Measurements from ENCODE around the gene LRP5. TPM values are rescaled to one million over a fixed set of nuclear protein-coding genes. Genes with fewer than 3 reads are reported as not detected.

Gene LRP5
- total RNA-seq, 2 donors from 2014 or later, result 34.6 to 60.9 TPM

DNA sequence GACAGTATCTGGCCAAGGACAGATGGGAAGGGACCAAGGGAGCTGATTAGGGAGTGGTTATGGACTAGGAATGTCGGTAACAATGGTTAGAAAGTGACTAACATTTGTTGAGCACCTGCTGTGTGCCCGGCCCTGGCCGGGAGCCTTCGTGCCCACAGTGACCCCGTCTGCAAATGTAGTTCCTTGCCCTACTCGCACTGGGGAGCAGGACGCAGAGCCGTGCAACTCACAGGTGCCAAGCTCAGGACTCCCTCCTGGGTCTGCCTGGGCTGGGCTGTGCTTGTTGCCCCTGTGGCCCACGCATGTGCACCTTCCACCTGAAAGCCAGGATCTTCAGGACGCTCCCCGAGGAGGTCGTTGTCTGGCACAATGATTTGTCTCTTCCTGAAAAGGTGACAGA, 91.4 kb downstream of the LRP5 start:
- Histone ChIP-seq H3K4me3 (no peak overlapping the region), H3K9me3 (no peaks in the 10 kb centered on the region), H3K4me1 (peaks cover 0 to 23% of the 10 kb centered on the region in 2 donors), H3K27ac (no peak overlapping the region), H3K36me3 (peaks cover 37% of the 10 kb centered on the region), H3K27me3 (no peaks in the 10 kb centered on the region)
- no peak for DNase-seq (ENCODE audit: low spot score)
- no peak for TF ChIP-seq CTCF (IDR thresholded peaks at IDR 0.05)

GRCh38 chr11:68406324-68407313, 94.2 kb downstream of the LRP5 start:
- no peak overlapping the region for H3K4me3 ChIP-seq
- peaks cover 56% of the 10 kb centered on the region for H3K36me3 ChIP-seq
- DNase-seq (ENCODE audit: low spot score), result no peak
- no peaks in the 10 kb centered on the region for H3K9me3 ChIP-seq
- no peak overlapping the region for H3K27ac ChIP-seq
- no peaks in the 10 kb centered on the region for H3K4me1 ChIP-seq
- TF ChIP-seq CTCF (IDR thresholded peaks at IDR 0.05), result no peak
- H3K27me3 ChIP-seq, result no peaks in the 10 kb centered on the region

- Histone ChIP-seq H3K4me3 (no peak overlapping the region), H3K9me3 (no peaks in the 10 kb centered on the region), H3K4me1 (no peaks in the 10 kb centered on the region), H3K27ac (no peak overlapping the region), H3K27me3 (no peaks in the 10 kb centered on the region), H3K36me3 (peaks cover 64% of the 10 kb centered on the region)
- no peak for TF ChIP-seq CTCF (IDR thresholded peaks at IDR 0.05)
- no peak for DNase-seq (ENCODE audit: low spot score)
These were observed 96.1 kb downstream of the LRP5 start for GRCh38 chr11:68408512-68408911.

GRCh38 chr11:68409748-68410344, 97.5 kb downstream of the LRP5 start:
- Histone ChIP-seq H3K36me3 (peaks cover 67% of the 10 kb centered on the region), H3K4me3 (no peak overlapping the region), H3K27me3 (no peaks in the 10 kb centered on the region), H3K4me1 (no peaks in the 10 kb centered on the region), H3K9me3 (no peaks in the 10 kb centered on the region), H3K27ac (no peak overlapping the region)
- DNase-seq (ENCODE audit: low spot score), result no peak
- TF ChIP-seq CTCF (IDR thresholded peaks at IDR 0.05), result no peak

DNA sequence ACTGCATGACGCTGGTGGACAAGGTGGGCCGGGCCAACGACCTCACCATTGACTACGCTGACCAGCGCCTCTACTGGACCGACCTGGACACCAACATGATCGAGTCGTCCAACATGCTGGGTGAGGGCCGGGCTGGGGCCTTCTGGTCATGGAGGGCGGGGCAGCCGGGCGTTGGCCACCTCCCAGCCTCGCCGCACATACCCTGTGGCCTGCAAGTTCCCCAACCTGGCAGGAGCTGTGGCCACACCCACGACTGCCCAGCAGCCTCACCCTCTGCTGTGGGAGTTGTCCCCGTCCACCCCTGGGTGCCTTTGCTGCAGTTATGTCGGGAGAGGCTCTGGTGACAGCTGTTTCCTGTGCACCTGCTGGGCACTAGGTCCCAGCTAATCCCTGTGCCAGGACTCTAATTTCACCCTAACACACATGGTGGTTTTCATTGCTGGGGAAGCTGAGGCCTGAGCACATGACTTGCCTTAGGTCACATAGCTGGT, 99.2 kb downstream of the LRP5 start:
- TF ChIP-seq CTCF (IDR thresholded peaks at IDR 0.05), result no peak
- no peak overlapping the region for H3K4me3 ChIP-seq
- no peak overlapping the region for H3K27ac ChIP-seq
- DNase-seq (ENCODE audit: low spot score), result no peak
- H3K9me3 ChIP-seq, result no peaks in the 10 kb centered on the region
- peaks cover 76% of the 10 kb centered on the region for H3K36me3 ChIP-seq
- no peaks in the 10 kb centered on the region for H3K4me1 ChIP-seq
- no peaks in the 10 kb centered on the region for H3K27me3 ChIP-seq

All from right atrium auricular region (tissue), 2 donors.